HepG2 (cell line): ENCODE results near the gene NDUFB3. TPM values are rescaled to one million over a fixed set of nuclear protein-coding genes. Genes with fewer than 3 reads are reported as not detected.
"Not testable (repeated sequence)": the region's sequence is repeated elsewhere in the genome, so short reads cannot be mapped to it uniquely, and the experiment has no call there.

Experiments
- ATAC-seq: fragments of 200-7000 bp; cut with Tn5 transposase; 3 replicates; pipeline ENCODE4 v1.9.1; 2020; ENCODE audit warnings: mild to moderate bottlenecking, moderate library complexity
- BruUV-seq: library from RNA; stranded (reverse); fragments of 400-500 nt; replicated peaks from 2 replicates; lab custom pipeline; 2021; lab: Mats Ljungman, UMichigan
- CTCF ChIA-PET: fragments of 300-600 bp; formaldehyde crosslinking; extraction: SDS; loops from one replicate; lab custom pipeline; 2021; ENCODE audit warnings: low total read pairs, inconsistent platforms, low intra/inter-chr PET ratio; lab: Yijun Ruan, JAX
- POLR2A ChIA-PET: fragments of 350-600 bp; sonication (Branson Sonifier 250); formaldehyde crosslinking; loops from one replicate; lab custom pipeline; 2020; ENCODE audit warnings: antibody characterized with exemption, inconsistent platforms; lab: Yijun Ruan, JAX
- DNase-seq: peaks from one replicate; pipeline ENCODE4 v3.0.0-alpha.2; 2015; ENCODE audit warnings: low spot score
- FAIRE-seq: peaks from 3 replicates; lab custom pipeline; 2011; peaks lifted over from hg19 to GRCh38; lab: Jason Lieb, UNC
- H2AFZ ChIP-seq: one replicate; pipeline ENCODE4 v1.6.1; 2011; ENCODE audit warnings: low read length, inconsistent platforms
- H3K27ac ChIP-seq: fragments of 300-600 bp; 3 replicates; pipeline ENCODE4 v1.8.0; 2011; ENCODE audit warnings: mixed run types, mild to moderate bottlenecking, mixed read lengths, low read length, inconsistent platforms; ENCODE audit not compliant: insufficient read depth; ENCODE audit errors: extremely low read length
- H3K27me3 ChIP-seq, 2 experiments: fragments of 200-600 bp in 1 of 2; 2 replicates in 1 of 2; 3 replicates in 1 of 2; pipeline versions ENCODE4 v1.6.0 to v1.8.0; 2011; ENCODE audit warnings: low read length in 2 of 2, mild to moderate bottlenecking in 2 of 2, moderate library complexity in 2 of 2, inconsistent platforms in 1 of 2; ENCODE audit not compliant: insufficient read depth in 2 of 2, control insufficient read depth in 1 of 2
- H3K36me3 ChIP-seq, 2 experiments: fragments of 200-600 bp in 1 of 2; replicated peaks in 1 of 2; 2 replicates in 1 of 2; 3 replicates in 1 of 2; pipeline versions ENCODE4 v1.5.1 to v1.8.0; 2011; ENCODE audit warnings: low read length in 2 of 2, inconsistent platforms in 1 of 2; ENCODE audit not compliant: insufficient read depth in 2 of 2, control insufficient read depth in 1 of 2
- H3K4me1 ChIP-seq: 2 replicates; pipeline ENCODE4 v1.5.1; 2012; ENCODE audit warnings: low read length, inconsistent platforms; ENCODE audit not compliant: insufficient read depth
- H3K4me2 ChIP-seq: 2 replicates; pipeline ENCODE4 v1.6.0; 2011; ENCODE audit warnings: low read depth, low read length, inconsistent platforms
- H3K4me3 ChIP-seq, 3 experiments: fragments of 200-600 bp in 1 of 3; sonication (generic), shearing (Covaris generic) in 1 of 3; replicated peaks in 1 of 3; 2 replicates each; pipeline ENCODE4 v1.5.1; 2011 to 2016; ENCODE audit warnings: low read length in 3 of 3, inconsistent platforms in 2 of 3, low read depth in 2 of 3, mild to moderate bottlenecking in 2 of 3, control low read depth in 1 of 3, mixed read lengths in 1 of 3; ENCODE audit not compliant: insufficient read depth in 1 of 3
- H3K79me2 ChIP-seq: one replicate; pipeline ENCODE4 v1.6.1; 2011; ENCODE audit warnings: low read length, inconsistent platforms; ENCODE audit not compliant: insufficient read depth
- H3K9ac ChIP-seq: 2 replicates; pipeline ENCODE4 v1.6.0; 2011; ENCODE audit warnings: mild to moderate bottlenecking, low read depth, low read length, inconsistent platforms; ENCODE audit not compliant: insufficient read depth
- H3K9me3 ChIP-seq: 2 replicates; pipeline ENCODE4 v1.5.1; 2012; ENCODE audit warnings: mild to moderate bottlenecking, low read length
- H4K20me1 ChIP-seq: 2 replicates; pipeline ENCODE4 v1.6.0; 2011; ENCODE audit warnings: inconsistent platforms, mild to moderate bottlenecking, low read length, moderate library complexity; ENCODE audit not compliant: insufficient read depth
- NR2F6 ChIP-seq, 2 experiments: IDR thresholded peaks; 2 replicates each; pipeline ENCODE4 v1.6.1; 2016; ENCODE audit warnings: antibody characterized with exemption in 1 of 2, mild to moderate bottlenecking in 1 of 2
- PITX1 ChIP-seq: sonication (generic); formaldehyde crosslinking; IDR thresholded peaks from 2 replicates; pipeline ENCODE4 v1.5.1; 2020; ENCODE audit warnings: mild to moderate bottlenecking, missing genetic modification reagents
- SAP130 ChIP-seq: IDR thresholded peaks from 2 replicates; pipeline ENCODE4 v1.6.1; 2016; ENCODE audit warnings: low read depth
- TEAD2 ChIP-seq: sonication (generic); formaldehyde crosslinking; IDR thresholded peaks from 2 replicates; pipeline ENCODE4 v1.9.0; 2021; ENCODE audit warnings: missing genetic modification reagents
- WGBS: methylation state at CpG from one replicate; pipeline ENCODE4 v1.1.6; 2017; ENCODE audit warnings: low lambda C conversion rate; 5-methylcytosine and 5-hydroxymethylcytosine counted together
- in situ Hi-C: cut with HindIII; loops from 2 replicates; pipeline ENCODE4 v1.10.0; 2017; ENCODE audit warnings: low pct_unique_long_range_greater_than_20kb; ENCODE audit not compliant: extremely low pct_ligation_motif_present
- intact Hi-C: fragments of 100-400 bp; cut with micrococcal nuclease; formaldehyde crosslinking; loops from one replicate; pipeline ENCODE4 v1.10.0; 2022; ENCODE audit not compliant: unreplicated experiment
- polyA plus RNA-seq, 8 experiments: library from polyadenylated mRNA; depleted of rRNA in 3 of 8; stranded (reverse) in 7 of 8; unstranded in 1 of 8; fragments of >200 nt; fragmentation: Illumina TruSeq in 4 of 8; extraction: Trizol in 4 of 8; gene quantifications; 2 replicates each; pipeline versions ENCODE4 v1.2.1 to v1.2.3, GENCODE V29; 2011 to 2016; ENCODE audit warnings: low read depth in 4 of 8, missing spikeins in 1 of 8, mixed read lengths in 1 of 8; ENCODE audit not compliant: insufficient read depth in 1 of 8
- total RNA-seq, 5 experiments: library from RNA; depleted of rRNA; stranded (reverse); fragments of >200 nt; fragmentation: Illumina TruSeq; extraction: Trizol; gene quantifications; 2 replicates each; pipeline ENCODE4 v1.2.3, GENCODE V29; 2016; ENCODE audit warnings: low read depth in 1 of 5
- TF ChIP-seq, protein P1 (sequence below): IDR thresholded peaks from 2 replicates; pipeline ENCODE4 v1.4.0; 2020; ENCODE audit warnings: mild to moderate bottlenecking, missing genetic modification reagents
- TF ChIP-seq, protein P2 (sequence below): sonication (generic); formaldehyde crosslinking; IDR thresholded peaks from 2 replicates; pipeline ENCODE4 v1.4.0; 2020; ENCODE audit warnings: missing genetic modification reagents

NDUFB3 gene
- total and polyA plus RNA-seq, 2 of the 13 experiments (the other 11 are each of a cell fraction or from before 2014, with no cell fraction given), result 50.7 to 159 TPM

DNA sequence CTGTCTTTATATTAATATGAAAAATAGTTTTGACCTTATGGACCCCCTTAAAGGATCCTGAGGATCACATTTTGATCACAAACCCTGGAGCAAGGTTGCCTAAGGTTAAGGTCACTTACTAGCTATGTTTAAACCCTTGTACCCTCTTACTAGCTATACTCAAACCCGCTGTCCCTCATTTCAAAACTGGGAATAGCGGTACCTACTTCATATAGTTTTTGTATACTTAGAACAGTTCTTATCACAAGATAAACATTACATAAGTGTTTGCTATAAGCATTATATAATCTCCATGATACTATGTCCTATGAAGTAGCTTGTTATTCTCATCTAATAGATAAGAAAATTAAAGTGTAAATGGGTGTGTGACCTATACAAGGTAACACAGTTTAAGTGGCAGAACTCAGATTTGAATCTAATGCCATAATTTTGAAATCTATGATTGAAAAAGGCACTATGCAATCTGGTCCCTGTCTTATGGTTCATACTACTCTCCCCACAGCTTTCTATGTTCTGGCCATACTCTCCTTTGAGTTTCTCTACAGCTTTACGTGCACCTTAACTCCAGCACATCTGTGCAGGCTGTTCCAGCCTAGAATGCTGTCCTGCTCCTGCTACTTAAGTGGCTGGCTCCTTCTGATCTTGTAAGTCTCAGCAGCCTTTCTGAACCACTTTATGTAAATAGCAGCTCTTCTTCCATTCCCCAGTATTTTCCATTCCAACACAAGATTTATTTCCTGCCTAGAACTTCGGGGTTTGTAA is 30.8 kb upstream of the NDUFB3 start (continued):
- TF ChIP-seq, protein P1, sequence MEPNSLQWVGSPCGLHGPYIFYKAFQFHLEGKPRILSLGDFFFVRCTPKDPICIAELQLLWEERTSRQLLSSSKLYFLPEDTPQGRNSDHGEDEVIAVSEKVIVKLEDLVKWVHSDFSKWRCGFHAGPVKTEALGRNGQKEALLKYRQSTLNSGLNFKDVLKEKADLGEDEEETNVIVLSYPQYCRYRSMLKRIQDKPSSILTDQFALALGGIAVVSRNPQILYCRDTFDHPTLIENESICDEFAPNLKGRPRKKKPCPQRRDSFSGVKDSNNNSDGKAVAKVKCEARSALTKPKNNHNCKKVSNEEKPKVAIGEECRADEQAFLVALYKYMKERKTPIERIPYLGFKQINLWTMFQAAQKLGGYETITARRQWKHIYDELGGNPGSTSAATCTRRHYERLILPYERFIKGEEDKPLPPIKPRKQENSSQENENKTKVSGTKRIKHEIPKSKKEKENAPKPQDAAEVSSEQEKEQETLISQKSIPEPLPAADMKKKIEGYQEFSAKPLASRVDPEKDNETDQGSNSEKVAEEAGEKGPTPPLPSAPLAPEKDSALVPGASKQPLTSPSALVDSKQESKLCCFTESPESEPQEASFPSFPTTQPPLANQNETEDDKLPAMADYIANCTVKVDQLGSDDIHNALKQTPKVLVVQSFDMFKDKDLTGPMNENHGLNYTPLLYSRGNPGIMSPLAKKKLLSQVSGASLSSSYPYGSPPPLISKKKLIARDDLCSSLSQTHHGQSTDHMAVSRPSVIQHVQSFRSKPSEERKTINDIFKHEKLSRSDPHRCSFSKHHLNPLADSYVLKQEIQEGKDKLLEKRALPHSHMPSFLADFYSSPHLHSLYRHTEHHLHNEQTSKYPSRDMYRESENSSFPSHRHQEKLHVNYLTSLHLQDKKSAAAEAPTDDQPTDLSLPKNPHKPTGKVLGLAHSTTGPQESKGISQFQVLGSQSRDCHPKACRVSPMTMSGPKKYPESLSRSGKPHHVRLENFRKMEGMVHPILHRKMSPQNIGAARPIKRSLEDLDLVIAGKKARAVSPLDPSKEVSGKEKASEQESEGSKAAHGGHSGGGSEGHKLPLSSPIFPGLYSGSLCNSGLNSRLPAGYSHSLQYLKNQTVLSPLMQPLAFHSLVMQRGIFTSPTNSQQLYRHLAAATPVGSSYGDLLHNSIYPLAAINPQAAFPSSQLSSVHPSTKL (CRISPR knock-in tag), result peak; percentile 85
- TF ChIP-seq, protein P2, sequence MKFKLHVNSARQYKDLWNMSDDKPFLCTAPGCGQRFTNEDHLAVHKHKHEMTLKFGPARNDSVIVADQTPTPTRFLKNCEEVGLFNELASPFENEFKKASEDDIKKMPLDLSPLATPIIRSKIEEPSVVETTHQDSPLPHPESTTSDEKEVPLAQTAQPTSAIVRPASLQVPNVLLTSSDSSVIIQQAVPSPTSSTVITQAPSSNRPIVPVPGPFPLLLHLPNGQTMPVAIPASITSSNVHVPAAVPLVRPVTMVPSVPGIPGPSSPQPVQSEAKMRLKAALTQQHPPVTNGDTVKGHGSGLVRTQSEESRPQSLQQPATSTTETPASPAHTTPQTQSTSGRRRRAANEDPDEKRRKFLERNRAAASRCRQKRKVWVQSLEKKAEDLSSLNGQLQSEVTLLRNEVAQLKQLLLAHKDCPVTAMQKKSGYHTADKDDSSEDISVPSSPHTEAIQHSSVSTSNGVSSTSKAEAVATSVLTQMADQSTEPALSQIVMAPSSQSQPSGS, result peak; percentile 24; the same call in 1 of the 2 replicates
- no peak for TF ChIP-seq PITX1
- TF ChIP-seq NR2F6 (IDR thresholded peaks at IDR 0.05), result peak; percentile 66
- TF ChIP-seq NR2F6 (CRISPR knock-in tag; IDR thresholded peaks at IDR 0.05), result peak; percentile 70
- TF ChIP-seq SAP130, result peak; percentile 51
- no peak for TF ChIP-seq TEAD2

DNA sequence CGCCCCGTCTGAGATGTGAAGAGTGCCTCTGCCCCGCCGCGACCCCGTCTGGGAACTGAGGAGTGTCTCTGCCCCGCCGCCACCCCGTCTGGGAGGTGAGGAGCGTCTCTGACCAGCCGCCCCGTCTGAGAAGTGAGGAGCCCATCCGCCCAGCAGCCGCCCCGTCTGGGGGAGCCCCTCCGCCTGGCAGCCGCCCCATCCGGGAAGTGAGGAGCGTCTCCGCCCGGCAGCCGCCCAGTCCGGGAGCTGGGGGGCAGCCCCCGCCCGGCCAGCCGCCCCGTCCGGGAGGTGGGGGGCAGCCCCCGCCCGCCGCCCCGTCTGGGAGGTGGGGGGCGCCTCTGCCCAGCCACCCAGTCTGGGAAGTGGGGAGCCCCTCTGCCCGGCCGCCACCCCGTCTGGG is 29.4 kb upstream of the NDUFB3 start:
- intact Hi-C loops, POLR2A ChIA-PET, H3K27ac ChIP-seq, BruUV-seq, H3K9ac ChIP-seq, H3K27me3 ChIP-seq, ATAC-seq, H3K4me2 ChIP-seq, H3K36me3 ChIP-seq, H3K9me3 ChIP-seq, H4K20me1 ChIP-seq, H3K4me3 ChIP-seq, DNase-seq, CTCF ChIA-PET, in situ Hi-C loops, FAIRE-seq, H2AFZ ChIP-seq: not testable (repeated sequence)
- Histone ChIP-seq H3K79me2 (peaks cover 12% of the 10 kb centered on the region), H3K4me1 (peaks cover 36% of the 10 kb centered on the region)
- WGBS, result 99% methylated on average over 13 of the region's 36 CpGs
